ENCODE results near the gene ZNF774. TPM values are rescaled to one million over a fixed set of nuclear protein-coding genes. Genes with fewer than 3 reads are reported as not detected.

Gene ZNF774
- total and polyA plus RNA-seq, 2 of the 13 experiments (the other 11 are each of a cell fraction or from before 2014, with no cell fraction given), result 0.59 to 1.4 TPM

- TF ChIP-seq HNF1B (CRISPR knock-in tag; IDR thresholded peaks at IDR 0.05), result 0 out of 2 replicates have a peak, but pooled peaks have one; percentile 26
- TF ChIP-seq ZGPAT (CRISPR knock-in tag; IDR thresholded peaks at IDR 0.05), result peak; percentile 59; the same call in 1 of the 2 replicates
- no peak for TF ChIP-seq ZNF782 (CRISPR knock-in tag; IDR thresholded peaks at IDR 0.05; ENCODE audit: borderline replicate concordance)
- TF ChIP-seq U2AF2 (IDR thresholded peaks at IDR 0.05; ENCODE audit: low read depth, low read length), result no peak
- no peak for TF ChIP-seq ZNF816 (CRISPR knock-in tag; IDR thresholded peaks at IDR 0.05; ENCODE audit: borderline replicate concordance)
- no peak for TF ChIP-seq ZNF251 (CRISPR knock-in tag; IDR thresholded peaks at IDR 0.05)
- no peak for TF ChIP-seq CREBL2 (CRISPR knock-in tag; IDR thresholded peaks at IDR 0.05; ENCODE audit: borderline replicate concordance)
- TF ChIP-seq ASH2L (IDR thresholded peaks at IDR 0.05; ENCODE audit: insufficient read length, low read depth, low read length), result peak; percentile 72
- TF ChIP-seq MXI1 (IDR thresholded peaks at IDR 0.05; ENCODE audit: borderline replicate concordance, low read depth, low read length), result peak; percentile 76; the same call in 2 of the 3 replicates
- no peak for TF ChIP-seq ZHX2 (IDR thresholded peaks at IDR 0.05; ENCODE audit: low read depth)
- no peak for TF ChIP-seq ZHX2 (CRISPR knock-in tag; IDR thresholded peaks at IDR 0.05; ENCODE audit: borderline replicate concordance)
- no peak for TF ChIP-seq FOXA1 (IDR thresholded peaks at IDR 0.05)
- peak; percentile 88 for TF ChIP-seq FOXA1 (CRISPR knock-in tag; IDR thresholded peaks at IDR 0.05)
- TF ChIP-seq MIER3 (CRISPR knock-in tag; IDR thresholded peaks at IDR 0.05; ENCODE audit: borderline replicate concordance), result 0 out of 2 replicates have a peak, but pooled peaks have one; percentile 34
- no peak for TF ChIP-seq ZNF512 (CRISPR knock-in tag; IDR thresholded peaks at IDR 0.05)
- no peak for TF ChIP-seq ZNF124 (CRISPR knock-in tag; IDR thresholded peaks at IDR 0.05)
Measured at GRCh38 chr15:90400759-90401314, 48.8 kb downstream of the ZNF774 start (continued).
